Breast epithelium (tissue), 3 donors: ENCODE data around the gene CETN2.

Experiments
- POLR2A ChIP-seq: fragments of 450-650 bp; IDR thresholded peaks from one replicate; pipeline ENCODE4 v1.6.1; 2016; ENCODE audit warnings: antibody characterized with exemption, mild to moderate bottlenecking, moderate library complexity
- TF ChIP-seq, protein P1 (sequence below), 3 donors: fragments of 450-650 bp; IDR thresholded peaks; one replicate each; pipeline ENCODE4 v1.5.1; 2016 to 2017; ENCODE audit warnings: antibody characterized with exemption in 3 of 3, mild to moderate bottlenecking in 3 of 3, moderate library complexity in 3 of 3

DNA sequence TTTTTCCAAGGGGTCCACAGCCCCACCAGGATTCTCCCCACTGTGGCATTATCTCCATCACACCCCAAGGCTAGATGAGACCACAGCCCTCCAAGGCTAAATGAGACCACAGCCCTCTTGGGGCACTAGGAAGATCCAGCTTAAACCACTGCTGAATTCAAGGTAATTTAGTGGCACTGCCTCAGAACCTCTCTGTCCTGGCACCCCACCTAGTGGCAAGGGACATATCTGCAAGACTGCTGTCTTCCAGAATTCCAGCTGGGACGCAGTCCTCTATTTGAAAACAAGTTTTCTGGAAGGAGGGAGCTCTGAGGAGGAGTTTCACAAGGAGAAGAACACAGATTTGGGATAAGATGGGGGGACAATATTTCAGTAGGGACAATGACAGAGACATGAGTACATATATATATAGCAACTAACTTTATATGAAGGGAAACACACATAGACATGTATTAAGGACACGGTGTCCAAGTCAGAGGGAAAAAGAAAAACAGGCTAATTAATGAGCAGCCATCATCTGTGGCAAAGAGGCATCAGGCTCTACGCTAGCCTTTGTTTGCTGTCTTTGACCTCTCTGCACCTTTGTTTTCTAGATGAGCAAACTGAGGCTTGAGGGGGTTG lies 9.3 kb downstream of the CETN2 start:
- no peak for TF ChIP-seq POLR2A
- TF ChIP-seq, protein P1, sequence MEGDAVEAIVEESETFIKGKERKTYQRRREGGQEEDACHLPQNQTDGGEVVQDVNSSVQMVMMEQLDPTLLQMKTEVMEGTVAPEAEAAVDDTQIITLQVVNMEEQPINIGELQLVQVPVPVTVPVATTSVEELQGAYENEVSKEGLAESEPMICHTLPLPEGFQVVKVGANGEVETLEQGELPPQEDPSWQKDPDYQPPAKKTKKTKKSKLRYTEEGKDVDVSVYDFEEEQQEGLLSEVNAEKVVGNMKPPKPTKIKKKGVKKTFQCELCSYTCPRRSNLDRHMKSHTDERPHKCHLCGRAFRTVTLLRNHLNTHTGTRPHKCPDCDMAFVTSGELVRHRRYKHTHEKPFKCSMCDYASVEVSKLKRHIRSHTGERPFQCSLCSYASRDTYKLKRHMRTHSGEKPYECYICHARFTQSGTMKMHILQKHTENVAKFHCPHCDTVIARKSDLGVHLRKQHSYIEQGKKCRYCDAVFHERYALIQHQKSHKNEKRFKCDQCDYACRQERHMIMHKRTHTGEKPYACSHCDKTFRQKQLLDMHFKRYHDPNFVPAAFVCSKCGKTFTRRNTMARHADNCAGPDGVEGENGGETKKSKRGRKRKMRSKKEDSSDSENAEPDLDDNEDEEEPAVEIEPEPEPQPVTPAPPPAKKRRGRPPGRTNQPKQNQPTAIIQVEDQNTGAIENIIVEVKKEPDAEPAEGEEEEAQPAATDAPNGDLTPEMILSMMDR (IDR thresholded peaks at IDR 0.05), result peak in 1 of 3 donors; percentile 30
